IMR-90 (cell line): ENCODE measurements around the gene OXCT2. TPM values are rescaled to one million over a fixed set of nuclear protein-coding genes. Genes with fewer than 3 reads are reported as not detected.

ENCODE experiments used
- ATAC-seq: fragments of 200-7000 bp; cut with Tn5 transposase; 2 replicates; pipeline ENCODE4 v1.9.1; 2020; ENCODE audit warnings: low read depth, mild to moderate bottlenecking, moderate library complexity
- BruUV-seq: library from RNA; stranded (reverse); fragments of 400-500 nt; replicated peaks from 2 replicates; lab custom pipeline; 2021; lab: Mats Ljungman, UMichigan
- CTCF ChIA-PET: fragments of 300-600 bp; formaldehyde crosslinking; extraction: SDS; loops from one replicate; lab custom pipeline; 2021; ENCODE audit warnings: antibody characterized with exemption; lab: Yijun Ruan, JAX
- POLR2A ChIA-PET: fragments of 300-600 bp; sonication (Branson Sonifier 250); formaldehyde crosslinking; loops from one replicate; lab custom pipeline; 2022; ENCODE audit warnings: antibody characterized with exemption; ENCODE audit not compliant: unreplicated experiment; lab: Charles Lee
- DNase-seq: peaks from one replicate; pipeline ENCODE4 v3.0.0; 2013
- H2AFZ ChIP-seq: replicated peaks from 2 replicates; pipeline ENCODE3; 2013; ENCODE audit warnings: low read length, mild to moderate bottlenecking; ENCODE audit not compliant: poor library complexity
- H2AK5ac ChIP-seq: 2 replicates; pipeline ENCODE4 v1.6.1; 2013; ENCODE audit warnings: low read depth, low read length, inconsistent platforms
- H2AK9ac ChIP-seq: replicated peaks from 2 replicates; pipeline ENCODE3; 2013; ENCODE audit warnings: mild to moderate bottlenecking, low read depth, low read length, moderate library complexity; ENCODE audit not compliant: poor library complexity
- H2BK120ac ChIP-seq: 2 replicates; pipeline ENCODE4 v1.6.1; 2013; ENCODE audit warnings: low read depth, low read length, inconsistent platforms
- H2BK15ac ChIP-seq: 3 replicates; pipeline ENCODE4 v1.6.1; 2013; ENCODE audit warnings: low read depth, low read length, inconsistent platforms
- H2BK20ac ChIP-seq: 2 replicates; pipeline ENCODE4 v1.6.1; 2013; ENCODE audit warnings: low read depth, mild to moderate bottlenecking, inconsistent platforms, low read length, moderate library complexity
- H2BK5ac ChIP-seq: 2 replicates; pipeline ENCODE4 v1.6.1; 2013; ENCODE audit warnings: mild to moderate bottlenecking, low read depth, low read length, inconsistent platforms; ENCODE audit not compliant: poor library complexity, severe bottlenecking
- H3K14ac ChIP-seq: replicated peaks from 2 replicates; pipeline ENCODE4 v1.6.1; 2013; ENCODE audit warnings: low read depth, low read length, inconsistent platforms
- H3K18ac ChIP-seq: 2 replicates; pipeline ENCODE4 v1.6.1; 2013; ENCODE audit warnings: low read depth, low read length, control low read depth
- H3K23ac ChIP-seq: 2 replicates; pipeline ENCODE4 v1.6.1; 2013; ENCODE audit warnings: low read depth, low read length, inconsistent platforms
- H3K27ac ChIP-seq: 2 replicates; pipeline ENCODE4 v1.5.1; 2013; ENCODE audit warnings: mild to moderate bottlenecking, control low read depth, low read length; ENCODE audit not compliant: insufficient read depth
- H3K27me3 ChIP-seq: 2 replicates; pipeline ENCODE4 v1.6.1; 2013; ENCODE audit warnings: low read length; ENCODE audit not compliant: control insufficient read depth, insufficient read depth
- H3K36me3 ChIP-seq: 2 replicates; pipeline ENCODE4 v1.6.1; 2013; ENCODE audit warnings: low read length, mixed read lengths; ENCODE audit not compliant: control insufficient read depth, insufficient read depth
- H3K4ac ChIP-seq: 2 replicates; pipeline ENCODE4 v1.6.1; 2013; ENCODE audit warnings: low read depth, low read length, inconsistent platforms
- H3K4me1 ChIP-seq: 2 replicates; pipeline ENCODE4 v1.6.1; 2013; ENCODE audit warnings: low read length, mixed read lengths; ENCODE audit not compliant: control insufficient read depth, insufficient read depth
- H3K4me2 ChIP-seq: 2 replicates; pipeline ENCODE4 v1.6.1; 2013; ENCODE audit warnings: low read depth, mild to moderate bottlenecking, control low read depth, low read length, moderate library complexity
- H3K4me3 ChIP-seq: 2 replicates; pipeline ENCODE4 v1.5.1; 2013; ENCODE audit warnings: low read depth, mild to moderate bottlenecking, control low read depth, low read length, moderate library complexity; ENCODE audit not compliant: insufficient read depth
- H3K56ac ChIP-seq: 2 replicates; pipeline ENCODE4 v1.6.1; 2013; ENCODE audit warnings: low read length, inconsistent platforms; ENCODE audit not compliant: insufficient read depth; ENCODE audit errors: extremely low read depth
- H3K79me1 ChIP-seq, 2 experiments: 2 replicates each; pipeline ENCODE4 v1.6.1; 2013; ENCODE audit warnings: low read length in 2 of 2, inconsistent platforms in 1 of 2, low read depth in 1 of 2
- H3K9ac ChIP-seq: 2 replicates; pipeline ENCODE4 v1.6.1; 2013; ENCODE audit warnings: low read depth, low read length, control low read depth
- H3K9me1 ChIP-seq: 2 replicates; pipeline ENCODE4 v1.6.1; 2013; ENCODE audit warnings: low read length, inconsistent platforms; ENCODE audit not compliant: insufficient read depth
- H3K9me3 ChIP-seq: 2 replicates; pipeline ENCODE4 v1.6.1; 2013; ENCODE audit warnings: low read length; ENCODE audit not compliant: control insufficient read depth, insufficient read depth
- H4K20me1 ChIP-seq: 2 replicates; pipeline ENCODE4 v1.6.1; 2013; ENCODE audit warnings: low read length, inconsistent platforms; ENCODE audit not compliant: insufficient read depth
- H4K5ac ChIP-seq: 2 replicates; pipeline ENCODE4 v1.6.1; 2013; ENCODE audit warnings: mild to moderate bottlenecking, low read depth, low read length, control low read depth
- H4K8ac ChIP-seq, 2 experiments: 2 replicates each; pipeline ENCODE4 v1.6.1; 2013; ENCODE audit warnings: low read depth in 2 of 2, low read length in 2 of 2, control low read depth in 1 of 2, inconsistent platforms in 1 of 2
- H4K91ac ChIP-seq: 2 replicates; pipeline ENCODE4 v1.6.1; 2013; ENCODE audit warnings: low read depth, low read length, inconsistent platforms; ENCODE audit not compliant: insufficient read depth
- CEBPB ChIP-seq: IDR thresholded peaks from 2 replicates; pipeline ENCODE4 v1.6.1; 2012; ENCODE audit warnings: low read depth, low read length, improper control_type of control experiment
- CHD1 ChIP-seq: IDR thresholded peaks from 2 replicates; pipeline ENCODE4 v1.6.1; 2012; ENCODE audit warnings: low read depth, low read length, improper control_type of control experiment
- CTCF ChIP-seq: conservative IDR thresholded peaks from 2 replicates; pipeline ENCODE4 v1.5.1; 2012; ENCODE audit warnings: mild to moderate bottlenecking, low read depth, low read length, improper control_type of control experiment
- FOS ChIP-seq: fragments of 150-350 bp; IDR thresholded peaks from 2 replicates; pipeline ENCODE4 v1.6.1; 2016; ENCODE audit warnings: low read depth, low read length
- MAFK ChIP-seq: IDR thresholded peaks from 2 replicates; pipeline ENCODE4 v1.6.1; 2012; ENCODE audit warnings: low read depth, low read length, improper control_type of control experiment
- MAZ ChIP-seq: IDR thresholded peaks from 2 replicates; pipeline ENCODE4 v1.6.1; 2012; ENCODE audit warnings: low read depth, mild to moderate bottlenecking, low read length, improper control_type of control experiment, moderate library complexity, borderline replicate concordance
- NFE2L2 ChIP-seq: fragments of 150-350 bp; IDR thresholded peaks from 2 replicates; pipeline ENCODE4 v1.6.1; 2016; ENCODE audit warnings: low read depth, mild to moderate bottlenecking, low read length
- POLR2A ChIP-seq: IDR thresholded peaks from 2 replicates; pipeline ENCODE4 v1.6.1; 2012; ENCODE audit warnings: mild to moderate bottlenecking, low read depth, low read length
- RAD21 ChIP-seq: IDR thresholded peaks from 2 replicates; pipeline ENCODE4 v1.6.1; 2012; ENCODE audit warnings: low read length, improper control_type of control experiment
- RCOR1 ChIP-seq: IDR thresholded peaks from 2 replicates; pipeline ENCODE4 v1.6.1; 2012; ENCODE audit warnings: mild to moderate bottlenecking, low read length, improper control_type of control experiment; ENCODE audit not compliant: insufficient replicate concordance
- RFX5 ChIP-seq: IDR thresholded peaks from 2 replicates; pipeline ENCODE4 v1.8.0; 2012; ENCODE audit warnings: low read depth, mild to moderate bottlenecking, low read length, moderate library complexity
- SMC3 ChIP-seq: fragments of 150-350 bp; IDR thresholded peaks from 2 replicates; pipeline ENCODE4 v1.6.1; 2016; ENCODE audit warnings: low read depth, mild to moderate bottlenecking, antibody characterized with exemption, low read length, moderate library complexity
- dilution Hi-C: fragments of 300-500 bp; cut with HindIII; formaldehyde crosslinking; loops from one replicate; pipeline ENCODE4 v1.14.3; 2018; ENCODE audit warnings: low sequenced_read_pairs; ENCODE audit not compliant: unreplicated experiment
- in situ Hi-C: fragments of 300-500 bp; cut with MboI; formaldehyde crosslinking; loops from 3 replicates; pipeline ENCODE4 v1.14.3; 2019; ENCODE audit warnings: low sequenced_read_pairs, inconsistent platforms, mixed read lengths
- intact Hi-C: fragments of 100-400 bp; cut with micrococcal nuclease; formaldehyde crosslinking; loops from 2 replicates; pipeline ENCODE4 v1.10.0; 2022
- polyA plus RNA-seq, 3 experiments: library from polyadenylated mRNA; depleted of rRNA; stranded (reverse); fragments of >200 nt; gene quantifications; 2 replicates each; pipeline ENCODE4 v1.2.3, GENCODE V29; 2012; ENCODE audit warnings: low replicate concordance in 1 of 3
- total RNA-seq: library from RNA; depleted of rRNA; stranded (reverse); fragments of >200 nt; gene quantifications from 2 replicates; pipeline ENCODE4 v1.2.3, GENCODE V29; 2012

The OXCT2 gene
- total and polyA plus RNA-seq, 2 of the 4 experiments (the other 2 are of a cell fraction), result 0.18 to 0.22 TPM

- TF ChIP-seq CTCF (no peak), RAD21 (no peak)
These were observed 10.8 kb downstream of the OXCT2 start (continued) for GRCh38 chr1:39760074-39761008.

DNA sequence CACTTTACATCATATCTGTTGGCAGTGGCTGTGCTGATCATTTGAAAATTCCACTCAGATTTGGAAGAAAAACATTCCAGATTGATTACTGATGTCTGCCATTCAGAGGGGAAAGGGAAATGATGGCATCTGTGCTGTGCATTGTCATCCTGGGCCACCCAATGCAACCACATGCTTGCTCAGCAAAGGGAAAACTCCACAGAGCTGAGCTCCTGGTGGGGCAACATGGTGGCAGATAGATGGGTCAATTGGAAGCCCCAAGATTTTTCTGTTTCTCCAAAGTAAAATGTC, 11.8 kb downstream of the OXCT2 start:
- no peak for DNase-seq
- H3K14ac ChIP-seq, result no peak overlapping the region
- H3K9ac ChIP-seq, result no peak overlapping the region
- H3K18ac ChIP-seq, result no peak overlapping the region
- H2BK20ac ChIP-seq, result no peak overlapping the region
- H3K4me2 ChIP-seq, result no peak overlapping the region
- no peak overlapping the region for H3K4ac ChIP-seq
- H3K79me1 ChIP-seq, result 0 out of 4 replicates have a peak, but pooled peaks cover 0 to 3% of the 10 kb centered on the region in 2 experiments
- intact Hi-C loops, result no loop called here
- no peaks in the 10 kb centered on the region for H4K20me1 ChIP-seq
- 0 out of 2 replicates have a peak, but pooled peaks cover 8% of the 10 kb centered on the region for H3K9me1 ChIP-seq
- CTCF ChIA-PET, result no interaction called here
- BruUV-seq, result no TSS peak
- no peak overlapping the region for H2BK15ac ChIP-seq
- POLR2A ChIA-PET, result no interaction called here
- H4K5ac ChIP-seq, result no peak overlapping the region
- H2BK5ac ChIP-seq, result no peak overlapping the region
- H3K4me3 ChIP-seq, result no peak overlapping the region
- H3K56ac ChIP-seq, result no peak overlapping the region
- ATAC-seq, result no peak
- H2AK5ac ChIP-seq, result no peak overlapping the region
- no peak overlapping the region for H4K8ac ChIP-seq
- no peaks in the 10 kb centered on the region for H3K4me1 ChIP-seq
- H2BK120ac ChIP-seq, result no peak overlapping the region
- no peaks in the 10 kb centered on the region for H3K9me3 ChIP-seq
- no peak overlapping the region for H2AK9ac ChIP-seq
- dilution Hi-C loops, result no loop called here
- H3K23ac ChIP-seq, result no peak overlapping the region
- H2AFZ ChIP-seq, result no peak overlapping the region
- in situ Hi-C loops, result no loop called here
- H3K36me3 ChIP-seq, result peaks cover 24% of the 10 kb centered on the region
- no peak overlapping the region for H4K91ac ChIP-seq
- H3K27me3 ChIP-seq, result no peaks in the 10 kb centered on the region
- H3K27ac ChIP-seq, result no peak overlapping the region
- TF ChIP-seq CHD1 (no peak), MAZ (no peak), SMC3 (no peak), NFE2L2 (no peak), RCOR1 (no peak), CEBPB (no peak), FOS (no peak), RFX5 (no peak), MAFK (no peak), POLR2A (no peak), CTCF (no peak)
